Measurements from ENCODE around the gene TBC1D19.
"Not testable (repeated sequence)": the region's sequence is repeated elsewhere in the genome, so short reads cannot be mapped to it uniquely, and the experiment has no call there.

The TBC1D19 gene

DNA sequence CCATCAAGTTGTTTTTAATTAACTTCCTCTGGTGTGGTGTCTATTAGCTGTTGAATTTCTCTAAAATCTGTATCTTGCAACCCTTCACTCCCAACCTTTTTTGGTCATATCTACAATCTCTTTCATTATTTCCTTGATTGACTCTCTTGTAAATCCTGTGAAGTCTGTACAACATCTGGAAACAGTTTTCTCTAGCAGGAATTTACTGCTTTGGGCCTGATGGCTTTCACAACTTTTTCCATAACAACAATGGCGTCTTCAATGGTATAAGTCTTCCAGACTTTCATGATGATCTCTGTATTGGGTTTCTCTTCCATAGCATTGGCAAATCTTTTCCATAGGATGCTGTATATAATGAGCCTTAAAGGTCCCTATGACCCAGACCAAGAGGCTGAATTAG, 49.0 kb downstream of the TBC1D19 start:
- TF ChIP-seq, protein P1, sequence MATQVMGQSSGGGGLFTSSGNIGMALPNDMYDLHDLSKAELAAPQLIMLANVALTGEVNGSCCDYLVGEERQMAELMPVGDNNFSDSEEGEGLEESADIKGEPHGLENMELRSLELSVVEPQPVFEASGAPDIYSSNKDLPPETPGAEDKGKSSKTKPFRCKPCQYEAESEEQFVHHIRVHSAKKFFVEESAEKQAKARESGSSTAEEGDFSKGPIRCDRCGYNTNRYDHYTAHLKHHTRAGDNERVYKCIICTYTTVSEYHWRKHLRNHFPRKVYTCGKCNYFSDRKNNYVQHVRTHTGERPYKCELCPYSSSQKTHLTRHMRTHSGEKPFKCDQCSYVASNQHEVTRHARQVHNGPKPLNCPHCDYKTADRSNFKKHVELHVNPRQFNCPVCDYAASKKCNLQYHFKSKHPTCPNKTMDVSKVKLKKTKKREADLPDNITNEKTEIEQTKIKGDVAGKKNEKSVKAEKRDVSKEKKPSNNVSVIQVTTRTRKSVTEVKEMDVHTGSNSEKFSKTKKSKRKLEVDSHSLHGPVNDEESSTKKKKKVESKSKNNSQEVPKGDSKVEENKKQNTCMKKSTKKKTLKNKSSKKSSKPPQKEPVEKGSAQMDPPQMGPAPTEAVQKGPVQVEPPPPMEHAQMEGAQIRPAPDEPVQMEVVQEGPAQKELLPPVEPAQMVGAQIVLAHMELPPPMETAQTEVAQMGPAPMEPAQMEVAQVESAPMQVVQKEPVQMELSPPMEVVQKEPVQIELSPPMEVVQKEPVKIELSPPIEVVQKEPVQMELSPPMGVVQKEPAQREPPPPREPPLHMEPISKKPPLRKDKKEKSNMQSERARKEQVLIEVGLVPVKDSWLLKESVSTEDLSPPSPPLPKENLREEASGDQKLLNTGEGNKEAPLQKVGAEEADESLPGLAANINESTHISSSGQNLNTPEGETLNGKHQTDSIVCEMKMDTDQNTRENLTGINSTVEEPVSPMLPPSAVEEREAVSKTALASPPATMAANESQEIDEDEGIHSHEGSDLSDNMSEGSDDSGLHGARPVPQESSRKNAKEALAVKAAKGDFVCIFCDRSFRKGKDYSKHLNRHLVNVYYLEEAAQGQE (IDR thresholded peaks at IDR 0.05; ENCODE audit: insufficient replicate concordance, low read depth) = no peak
- TF ChIP-seq POLR2AphosphoS5 (IDR thresholded peaks at IDR 0.05; ENCODE audit: low read depth) (no peak), SPI1 (IDR thresholded peaks at IDR 0.05; ENCODE audit: borderline replicate concordance, low read depth) (no peak), GABPA (IDR thresholded peaks at IDR 0.05; ENCODE audit: low read depth) (no peak)
- TF ChIP-seq, protein P2, sequence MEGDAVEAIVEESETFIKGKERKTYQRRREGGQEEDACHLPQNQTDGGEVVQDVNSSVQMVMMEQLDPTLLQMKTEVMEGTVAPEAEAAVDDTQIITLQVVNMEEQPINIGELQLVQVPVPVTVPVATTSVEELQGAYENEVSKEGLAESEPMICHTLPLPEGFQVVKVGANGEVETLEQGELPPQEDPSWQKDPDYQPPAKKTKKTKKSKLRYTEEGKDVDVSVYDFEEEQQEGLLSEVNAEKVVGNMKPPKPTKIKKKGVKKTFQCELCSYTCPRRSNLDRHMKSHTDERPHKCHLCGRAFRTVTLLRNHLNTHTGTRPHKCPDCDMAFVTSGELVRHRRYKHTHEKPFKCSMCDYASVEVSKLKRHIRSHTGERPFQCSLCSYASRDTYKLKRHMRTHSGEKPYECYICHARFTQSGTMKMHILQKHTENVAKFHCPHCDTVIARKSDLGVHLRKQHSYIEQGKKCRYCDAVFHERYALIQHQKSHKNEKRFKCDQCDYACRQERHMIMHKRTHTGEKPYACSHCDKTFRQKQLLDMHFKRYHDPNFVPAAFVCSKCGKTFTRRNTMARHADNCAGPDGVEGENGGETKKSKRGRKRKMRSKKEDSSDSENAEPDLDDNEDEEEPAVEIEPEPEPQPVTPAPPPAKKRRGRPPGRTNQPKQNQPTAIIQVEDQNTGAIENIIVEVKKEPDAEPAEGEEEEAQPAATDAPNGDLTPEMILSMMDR (IDR thresholded peaks at IDR 0.05; ENCODE audit: insufficient read depth, low read length) = no peak
- Histone ChIP-seq H3K4me3 (replicated peaks; ENCODE audit: insufficient read depth, low read length) (no peak overlapping the region), H3K27me3 (ENCODE audit: insufficient read depth, poor library complexity, severe bottlenecking) (no peaks in the 10 kb centered on the region), H3K27ac (replicated peaks) (no peak overlapping the region)
- no peak for DNase-seq (ENCODE audit: low read depth in 1 of 2, low spot score in 1 of 2)

DNA sequence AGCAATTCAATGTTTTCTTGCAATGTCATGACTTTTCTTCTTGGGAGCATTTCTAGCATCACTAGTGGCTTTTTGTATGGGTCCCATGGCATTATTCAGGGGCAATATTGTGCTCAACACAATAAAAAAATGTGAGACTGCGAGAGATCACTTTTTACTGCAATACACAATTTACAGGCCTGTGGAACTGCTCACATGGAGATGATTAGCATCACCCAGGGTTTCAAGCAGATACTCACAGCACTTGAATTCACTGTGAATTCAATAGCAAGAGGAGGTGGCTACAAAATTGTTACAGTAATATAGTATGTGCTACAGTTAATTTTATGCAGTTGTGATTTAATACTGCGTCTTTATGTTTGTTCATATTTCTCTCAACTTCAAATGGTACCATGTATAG, 50.4 kb downstream of the TBC1D19 start:
- Histone ChIP-seq H3K4me3 (replicated peaks; ENCODE audit: insufficient read depth, low read length) (no peak overlapping the region), H3K27ac (replicated peaks) (no peak overlapping the region), H3K27me3 (ENCODE audit: insufficient read depth, poor library complexity, severe bottlenecking) (no peaks in the 10 kb centered on the region)
- TF ChIP-seq, protein P1 (IDR thresholded peaks at IDR 0.05; ENCODE audit: insufficient replicate concordance, low read depth) = no peak
- TF ChIP-seq POLR2AphosphoS5 (IDR thresholded peaks at IDR 0.05; ENCODE audit: low read depth) (no peak), SPI1 (IDR thresholded peaks at IDR 0.05; ENCODE audit: borderline replicate concordance, low read depth) (no peak), GABPA (IDR thresholded peaks at IDR 0.05; ENCODE audit: low read depth) (no peak)
- TF ChIP-seq, protein P2 (IDR thresholded peaks at IDR 0.05; ENCODE audit: insufficient read depth, low read length) = no peak
- no peak for DNase-seq (ENCODE audit: low read depth in 1 of 2, low spot score in 1 of 2)

DNA sequence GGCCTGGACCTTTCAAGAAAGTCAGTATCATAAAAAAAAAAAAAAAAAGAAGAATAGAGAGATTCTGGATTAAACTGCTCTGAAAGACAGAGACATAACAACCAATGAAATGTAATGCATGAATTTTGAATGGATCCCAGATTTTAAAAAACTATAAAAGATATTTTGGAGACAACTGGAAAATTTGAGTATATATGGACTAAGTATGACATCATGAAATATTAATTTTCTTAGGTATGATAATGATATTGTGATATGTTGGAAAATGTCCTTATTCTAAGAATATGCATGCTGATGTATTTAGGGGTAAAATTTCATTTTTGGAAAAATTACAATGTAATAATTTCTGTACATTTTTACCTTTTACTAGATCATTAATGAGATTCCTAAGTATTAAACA, 52.6 kb downstream of the TBC1D19 start:
- no peak overlapping the region for H3K27ac ChIP-seq (replicated peaks)
- no peak for TF ChIP-seq SPI1 (IDR thresholded peaks at IDR 0.05; ENCODE audit: borderline replicate concordance, low read depth)
- no peak for TF ChIP-seq POLR2AphosphoS5 (IDR thresholded peaks at IDR 0.05; ENCODE audit: low read depth)
- TF ChIP-seq, protein P1 (IDR thresholded peaks at IDR 0.05; ENCODE audit: insufficient replicate concordance, low read depth) = no peak
- no peak for TF ChIP-seq GABPA (IDR thresholded peaks at IDR 0.05; ENCODE audit: low read depth)
- TF ChIP-seq, protein P2 (IDR thresholded peaks at IDR 0.05; ENCODE audit: insufficient read depth, low read length) = no peak
- no peak overlapping the region for H3K4me3 ChIP-seq (replicated peaks; ENCODE audit: insufficient read depth, low read length)
- DNase-seq (ENCODE audit: low read depth in 1 of 2, low spot score in 1 of 2) = no peak
- no peaks in the 10 kb centered on the region for H3K27me3 ChIP-seq (ENCODE audit: insufficient read depth, poor library complexity, severe bottlenecking)

DNA sequence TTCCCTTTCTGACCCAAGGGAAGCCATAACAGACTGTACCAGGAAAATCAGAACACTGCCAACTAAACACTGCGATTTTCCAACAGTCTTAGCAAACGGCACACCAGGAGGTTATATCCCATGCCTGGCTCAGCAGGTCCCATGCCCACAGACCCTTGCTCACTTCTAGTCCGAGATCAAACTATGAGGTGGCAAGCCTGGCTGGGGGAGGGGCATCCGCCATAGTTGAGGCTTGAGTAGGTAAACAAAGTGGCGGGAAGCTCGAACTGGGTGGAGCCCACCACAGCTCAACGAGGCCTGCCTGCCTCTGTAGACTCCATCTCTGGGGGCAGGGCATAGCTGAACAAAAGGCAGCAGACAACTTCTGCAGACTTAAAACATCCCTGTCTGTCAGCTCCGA, 56.8 kb downstream of the TBC1D19 start:
- not testable (repeated sequence) for DNase-seq (ENCODE audit: low read depth in 1 of 2, low spot score in 1 of 2); H3K4me3 ChIP-seq (replicated peaks; ENCODE audit: insufficient read depth, low read length); H3K27me3 ChIP-seq (ENCODE audit: insufficient read depth, poor library complexity, severe bottlenecking); H3K27ac ChIP-seq (replicated peaks)
